ENCODE results near the gene ASIC3.

ASIC3 gene

DNA sequence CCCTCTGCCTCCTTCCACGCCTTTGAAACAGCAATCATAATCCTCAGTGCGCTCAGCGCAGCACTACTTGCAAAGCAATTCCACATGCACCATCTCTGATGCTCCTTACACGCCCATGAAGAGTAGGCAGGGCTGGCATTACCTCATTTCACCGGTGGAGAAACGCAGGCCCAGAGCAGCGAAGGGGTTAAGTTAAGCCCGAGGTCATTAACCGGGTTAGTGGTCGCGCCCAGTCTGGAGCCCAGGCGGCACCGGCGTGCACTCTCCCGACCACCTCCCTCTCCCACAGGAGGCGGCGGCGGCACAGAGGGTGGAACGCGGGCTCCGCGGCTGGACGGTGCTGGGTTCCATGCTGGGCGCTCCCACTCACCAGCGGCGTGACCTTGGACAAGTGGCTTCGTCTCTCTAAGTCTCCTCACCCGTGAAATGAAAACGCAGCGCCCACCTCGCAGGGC, 31.8 kb downstream of the ASIC3 start:
- Histone ChIP-seq H3K27ac (ENCODE audit: low read length) (no peak overlapping the region), H3K27me3 (ENCODE audit: control insufficient read depth, insufficient read depth, low read length) (peaks cover 14% of the 10 kb centered on the region), H3K9me3 (ENCODE audit: control insufficient read depth, low read depth, low read length) (no peaks in the 10 kb centered on the region), H3K36me3 (ENCODE audit: control insufficient read depth, low read depth, low read length) (peaks cover 5% of the 10 kb centered on the region), H3K4me1 (ENCODE audit: control insufficient read depth, low read depth, low read length) (peaks cover 17% of the 10 kb centered on the region), H3K4me3 (ENCODE audit: low read length) (peak overlapping the region; percentile 92), H3K9ac (ENCODE audit: low read length) (peak overlapping the region; percentile 91)

DNA sequence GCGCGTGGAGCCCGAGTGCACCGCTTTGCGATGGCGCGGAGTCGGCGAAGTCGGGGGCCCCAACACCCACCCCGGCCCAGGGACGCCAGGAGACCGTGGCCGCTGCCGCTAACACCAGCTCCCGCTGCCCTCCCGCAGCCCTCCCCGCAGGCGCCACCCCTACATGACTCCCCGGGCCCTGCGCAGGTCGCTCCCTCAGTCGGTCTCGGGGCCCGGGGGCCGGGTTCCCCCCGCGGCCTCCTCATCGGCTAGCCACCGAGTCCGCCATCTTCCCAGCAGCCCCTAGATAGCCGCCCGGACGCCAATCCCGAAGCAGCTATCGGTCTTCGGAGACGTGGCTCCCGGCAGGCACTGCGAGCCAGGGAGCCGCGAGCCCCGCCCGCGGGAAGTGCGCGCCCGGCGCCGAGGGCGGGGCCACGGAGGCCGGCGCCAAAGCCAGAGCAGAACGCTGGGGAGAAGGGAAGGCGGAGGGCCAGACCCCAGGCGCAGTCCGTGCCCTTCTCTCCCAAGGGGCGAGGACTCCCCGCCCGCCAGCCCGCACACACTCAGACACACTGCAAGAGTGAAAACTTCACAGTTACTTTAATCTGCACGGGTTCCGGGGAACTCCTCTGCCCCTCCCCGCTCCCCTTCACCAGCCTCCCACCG, 32.3 kb downstream of the ASIC3 start, which contains the start of gene FASTK:
FASTK (minus strand) TSS at position 288 of the 648 bp plus-strand sequence; CDS start at position 245, 43 bp downstream.
- peak within 1 kb of the TSS; percentile 91 for H3K9ac ChIP-seq (ENCODE audit: low read length)
- no peaks in the 10 kb centered on the region for H3K36me3 ChIP-seq (ENCODE audit: control insufficient read depth, low read depth, low read length)
- H3K4me1 ChIP-seq (ENCODE audit: control insufficient read depth, low read depth, low read length): peaks cover 22% of the 10 kb centered on the region
- H3K4me3 ChIP-seq (ENCODE audit: low read length): peak within 1 kb of the TSS; percentile 92
- peaks cover 15% of the 10 kb centered on the region for H3K27me3 ChIP-seq (ENCODE audit: control insufficient read depth, insufficient read depth, low read length)
- no peak within 1 kb of the TSS for H3K27ac ChIP-seq (ENCODE audit: low read length)
- no peaks in the 10 kb centered on the region for H3K9me3 ChIP-seq (ENCODE audit: control insufficient read depth, low read depth, low read length)

DNA sequence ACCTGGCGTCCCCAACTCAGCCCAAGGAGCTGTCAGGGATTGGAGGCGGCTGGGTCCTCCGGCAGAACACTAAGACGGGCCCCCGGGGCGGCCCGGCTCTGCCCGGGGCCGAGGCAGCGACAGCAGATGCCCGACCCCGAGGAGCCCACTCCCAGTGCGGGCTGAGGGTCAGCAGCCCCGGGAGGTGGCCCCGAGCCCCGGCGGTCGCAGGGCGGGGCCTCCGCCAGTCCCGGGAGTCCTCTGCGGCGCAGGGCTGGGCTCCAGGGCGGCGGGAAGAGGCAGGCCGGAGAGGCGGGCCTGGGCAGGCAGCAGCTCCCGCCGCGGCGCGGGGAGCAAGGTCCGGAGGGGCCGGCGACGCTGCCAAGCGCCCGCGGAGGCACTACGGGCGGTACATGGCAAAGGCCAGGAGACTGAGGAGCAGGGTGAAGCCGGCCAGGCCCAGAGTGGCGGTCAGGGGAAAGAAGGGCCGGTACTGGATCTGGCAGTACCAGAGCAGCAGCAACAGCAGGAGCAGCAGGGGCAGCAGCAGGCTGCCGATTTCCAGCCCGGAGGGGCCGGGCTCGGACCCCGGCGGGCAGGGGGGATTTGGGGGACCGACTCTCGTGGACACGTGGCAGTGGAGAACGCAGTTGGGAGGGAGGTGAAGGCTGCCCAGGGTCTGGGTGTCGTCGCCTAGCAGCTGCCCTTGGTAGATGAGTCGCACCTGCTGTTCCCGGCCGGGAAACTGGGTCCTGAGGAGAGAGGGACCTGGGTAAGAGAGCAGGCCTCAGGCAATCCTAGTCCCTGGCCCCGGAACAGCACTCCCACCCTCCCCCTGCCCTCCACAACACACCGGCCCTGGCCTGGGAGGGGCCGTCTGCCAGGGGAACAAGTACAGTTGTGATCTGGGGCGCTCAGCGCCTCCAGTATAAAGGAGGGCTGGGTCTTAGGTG, 33.1 kb downstream of the ASIC3 start:
- Histone ChIP-seq H3K27ac (ENCODE audit: low read length) (no peak overlapping the region), H3K36me3 (ENCODE audit: control insufficient read depth, low read depth, low read length) (no peaks in the 10 kb centered on the region), H3K4me3 (ENCODE audit: low read length) (peak overlapping the region; percentile 92), H3K4me1 (ENCODE audit: control insufficient read depth, low read depth, low read length) (peaks cover 22% of the 10 kb centered on the region), H3K9me3 (ENCODE audit: control insufficient read depth, low read depth, low read length) (no peaks in the 10 kb centered on the region), H3K27me3 (ENCODE audit: control insufficient read depth, insufficient read depth, low read length) (peaks cover 15% of the 10 kb centered on the region), H3K9ac (ENCODE audit: low read length) (peak overlapping the region; percentile 11)

DNA sequence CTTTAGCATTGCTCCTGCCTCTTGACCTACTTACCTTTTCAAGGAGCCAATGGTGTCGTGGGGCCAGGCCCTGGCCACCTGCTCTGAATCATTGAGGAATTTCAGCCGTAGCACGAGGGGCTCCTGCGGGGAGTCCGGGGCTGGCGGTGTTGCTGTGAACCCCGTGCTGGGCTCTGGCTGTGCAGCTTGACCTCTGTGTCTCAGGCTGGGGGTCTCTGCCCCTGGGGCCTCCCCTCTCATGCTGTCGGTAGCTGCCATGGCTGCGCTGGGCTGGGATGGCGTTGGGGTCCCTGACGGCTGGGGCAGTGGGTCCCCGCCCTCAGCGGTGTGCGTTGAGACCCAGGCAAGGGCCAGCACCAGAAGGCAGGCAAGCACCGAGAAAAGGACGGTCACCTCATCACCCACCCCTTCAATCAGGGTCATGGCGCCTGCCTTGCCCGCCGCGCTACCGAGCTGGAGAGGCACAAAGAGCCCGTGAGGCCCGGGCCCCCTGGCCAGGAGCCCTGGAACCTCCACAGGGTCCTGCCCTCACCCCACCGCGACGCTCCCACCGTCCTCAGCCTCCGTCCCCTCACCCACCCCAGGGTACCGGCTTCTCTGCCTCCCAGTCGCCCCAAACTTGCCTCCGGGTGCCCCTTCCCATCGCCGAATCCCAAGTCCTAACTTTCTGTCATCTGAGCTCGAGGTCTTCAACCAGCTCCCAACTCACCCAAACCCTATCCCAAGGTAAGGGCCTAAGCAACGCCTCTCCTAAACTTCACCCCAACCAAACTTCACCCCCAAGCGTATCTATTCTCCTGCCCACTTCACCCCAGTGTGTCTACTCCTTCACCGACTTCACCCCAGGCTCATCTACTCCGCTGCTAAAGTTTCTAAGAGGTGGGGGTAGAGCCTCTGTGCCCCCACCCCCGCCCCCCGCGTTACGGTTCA, 34.1 kb downstream of the ASIC3 start:
- no peaks in the 10 kb centered on the region for H3K36me3 ChIP-seq (ENCODE audit: control insufficient read depth, low read depth, low read length)
- H3K27me3 ChIP-seq (ENCODE audit: control insufficient read depth, insufficient read depth, low read length): peaks cover 21% of the 10 kb centered on the region
- H3K27ac ChIP-seq (ENCODE audit: low read length): no peak overlapping the region
- peak overlapping the region; percentile 65 for H3K4me3 ChIP-seq (ENCODE audit: low read length)
- H3K4me1 ChIP-seq (ENCODE audit: control insufficient read depth, low read depth, low read length): peaks cover 22% of the 10 kb centered on the region
- H3K9me3 ChIP-seq (ENCODE audit: control insufficient read depth, low read depth, low read length): no peaks in the 10 kb centered on the region
- peak overlapping the region; percentile 16 for H3K9ac ChIP-seq (ENCODE audit: low read length)

DNA sequence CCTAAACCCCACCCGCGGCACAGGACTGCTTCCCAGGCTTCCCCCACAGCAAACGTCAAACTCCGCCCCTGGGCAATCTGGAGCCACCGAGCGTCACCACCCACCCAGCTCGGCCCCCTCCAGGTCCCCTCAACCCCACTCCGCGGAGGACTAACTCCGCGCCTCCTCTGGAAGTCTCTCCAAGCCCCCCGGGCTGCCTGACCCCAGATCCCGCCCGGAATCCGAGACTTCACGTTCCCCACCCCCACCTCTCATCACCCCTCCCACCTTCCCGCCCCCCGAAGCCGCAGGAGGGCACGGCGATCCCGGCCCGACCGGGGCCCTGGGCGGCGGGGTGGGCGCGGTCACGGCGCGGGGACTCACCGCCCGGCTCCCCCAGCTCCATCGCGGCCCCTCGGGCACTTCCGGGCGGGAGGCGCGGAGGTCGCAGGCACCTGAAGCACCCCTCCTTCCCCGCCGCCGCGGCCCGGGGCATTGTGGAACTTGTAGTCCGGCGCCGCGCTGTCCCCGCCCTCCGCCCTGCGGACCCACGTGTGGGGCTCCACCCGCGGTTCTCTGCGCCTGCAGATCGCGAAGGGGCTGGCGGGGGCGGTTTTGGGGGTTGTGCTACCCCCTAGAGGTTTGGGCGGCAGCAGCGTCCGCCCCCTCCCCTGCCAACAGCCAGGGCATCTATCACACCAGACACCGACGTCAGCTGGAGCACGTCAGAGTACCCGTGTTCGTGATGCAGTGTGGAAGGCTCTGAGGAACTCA, 34.9 kb downstream of the ASIC3 start, which contains the start of gene TMUB1:
TMUB1 (minus strand) TSS at position 423 of the 753 bp plus-strand sequence. CDS start 930 bp downstream, outside the sequence.
- Histone ChIP-seq H3K27me3 (ENCODE audit: control insufficient read depth, insufficient read depth, low read length) (peaks cover 30% of the 10 kb centered on the region), H3K36me3 (ENCODE audit: control insufficient read depth, low read depth, low read length) (no peaks in the 10 kb centered on the region), H3K4me1 (ENCODE audit: control insufficient read depth, low read depth, low read length) (peaks cover 28% of the 10 kb centered on the region), H3K9me3 (ENCODE audit: control insufficient read depth, low read depth, low read length) (no peaks in the 10 kb centered on the region), H3K4me3 (ENCODE audit: low read length) (peak within 1 kb of the TSS; percentile 65), H3K9ac (ENCODE audit: low read length) (peak within 1 kb of the TSS; percentile 16), H3K27ac (ENCODE audit: low read length) (no peak within 1 kb of the TSS)

DNA sequence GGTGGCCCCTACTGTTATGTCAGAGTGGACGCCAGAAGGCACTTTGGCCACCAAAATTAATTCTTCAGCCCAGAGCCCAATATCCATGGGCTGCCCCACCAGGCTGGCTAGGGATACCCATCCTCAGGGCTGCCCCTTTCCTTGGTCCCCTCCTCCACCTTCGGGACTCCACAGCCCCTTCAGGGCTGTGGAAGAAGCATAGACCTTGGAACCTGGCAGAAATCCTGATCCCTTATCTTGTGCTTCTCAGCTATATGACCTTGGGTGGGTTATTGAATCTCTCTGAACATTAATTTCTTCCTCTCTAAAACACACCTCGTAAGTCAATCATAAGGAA, 35.5 kb downstream of the ASIC3 start:
- no peaks in the 10 kb centered on the region for H3K36me3 ChIP-seq (ENCODE audit: control insufficient read depth, low read depth, low read length)
- H3K4me3 ChIP-seq (ENCODE audit: low read length): peak overlapping the region; percentile 65
- no peak overlapping the region for H3K9ac ChIP-seq (ENCODE audit: low read length)
- H3K4me1 ChIP-seq (ENCODE audit: control insufficient read depth, low read depth, low read length): peaks cover 30% of the 10 kb centered on the region
- peaks cover 35% of the 10 kb centered on the region for H3K27me3 ChIP-seq (ENCODE audit: control insufficient read depth, insufficient read depth, low read length)
- no peak overlapping the region for H3K27ac ChIP-seq (ENCODE audit: low read length)
- no peaks in the 10 kb centered on the region for H3K9me3 ChIP-seq (ENCODE audit: control insufficient read depth, low read depth, low read length)

DNA sequence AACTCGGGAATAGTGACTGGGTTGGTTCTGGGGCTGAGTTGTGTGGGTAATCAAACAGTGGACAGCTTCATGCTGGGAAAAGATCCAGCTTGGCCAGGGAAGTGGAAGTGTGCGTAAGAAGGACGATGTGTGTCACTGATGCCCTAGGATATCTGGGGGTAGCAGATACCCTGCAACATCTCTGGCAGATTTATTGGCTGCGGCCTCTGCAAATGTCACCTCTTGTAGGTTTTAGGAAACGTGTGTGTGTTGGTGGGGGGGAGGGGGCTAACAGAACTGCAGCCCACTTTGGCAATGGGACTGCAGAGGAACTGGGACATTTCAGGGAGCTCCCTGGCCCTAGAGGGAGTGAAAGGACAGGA, 37.0 kb downstream of the ASIC3 start:
- no peak overlapping the region for H3K27ac ChIP-seq (ENCODE audit: low read length)
- no peaks in the 10 kb centered on the region for H3K9me3 ChIP-seq (ENCODE audit: control insufficient read depth, low read depth, low read length)
- no peaks in the 10 kb centered on the region for H3K36me3 ChIP-seq (ENCODE audit: control insufficient read depth, low read depth, low read length)
- peaks cover 31% of the 10 kb centered on the region for H3K4me1 ChIP-seq (ENCODE audit: control insufficient read depth, low read depth, low read length)
- H3K4me3 ChIP-seq (ENCODE audit: low read length): peak overlapping the region; percentile 53
- peaks cover 47% of the 10 kb centered on the region for H3K27me3 ChIP-seq (ENCODE audit: control insufficient read depth, insufficient read depth, low read length)
- H3K9ac ChIP-seq (ENCODE audit: low read length): peak overlapping the region; percentile 45

DNA sequence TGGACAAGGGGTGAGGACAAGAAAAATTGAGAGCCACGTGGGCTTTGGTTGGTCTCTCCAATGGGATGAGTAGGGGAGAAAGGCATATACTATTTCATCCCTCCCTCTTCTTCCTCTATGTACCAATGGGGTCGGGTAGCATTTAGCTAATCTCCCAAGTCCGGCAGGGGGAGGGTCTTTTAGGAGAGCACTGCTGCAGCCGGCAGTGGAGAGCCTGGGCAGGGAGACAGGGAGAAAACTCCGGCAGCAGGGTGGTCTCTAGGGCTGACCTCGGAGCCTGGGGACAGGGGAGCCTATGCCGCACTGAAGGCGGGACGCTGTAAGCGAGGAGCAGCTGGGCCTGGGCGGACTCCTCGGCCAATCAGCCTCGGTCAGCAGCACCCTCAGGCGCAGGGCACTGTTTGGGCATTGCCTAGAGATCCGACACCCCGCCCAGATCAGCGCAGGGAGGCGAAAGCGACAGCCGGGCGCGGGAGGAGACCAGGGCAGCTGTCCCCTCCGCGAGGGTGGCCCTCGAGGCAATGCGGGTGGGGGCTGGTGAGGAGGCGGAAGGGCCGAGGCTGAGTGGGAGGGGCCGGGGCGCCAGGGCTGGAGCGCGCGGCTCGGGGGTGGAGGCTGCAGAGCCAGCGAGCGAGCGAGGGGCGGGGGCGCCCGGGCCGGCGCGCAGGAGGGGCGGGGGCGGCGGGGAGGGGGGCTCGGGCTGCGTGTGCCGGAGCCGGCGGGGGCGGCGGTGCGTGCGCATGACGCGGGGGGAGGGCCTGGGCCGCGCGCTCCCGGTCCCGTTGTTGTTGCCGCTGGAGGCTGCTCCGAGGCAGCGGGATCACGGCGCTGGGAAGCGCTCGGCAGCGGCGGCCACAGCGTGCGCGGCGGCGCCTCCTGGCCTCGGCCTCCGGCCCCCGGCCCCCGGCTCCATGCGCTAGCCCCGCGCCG, 37.6 kb downstream of the ASIC3 start, which contains the start of gene AGAP3:
AGAP3 (plus strand) TSS at position 785 of the 930 bp plus-strand sequence. CDS start 267 bp downstream, outside the sequence.
- peak within 1 kb of the TSS; percentile 73 for H3K9ac ChIP-seq (ENCODE audit: low read length)
- no peak within 1 kb of the TSS for H3K27ac ChIP-seq (ENCODE audit: low read length)
- no peaks in the 10 kb centered on the region for H3K36me3 ChIP-seq (ENCODE audit: control insufficient read depth, low read depth, low read length)
- H3K4me3 ChIP-seq (ENCODE audit: low read length): peak within 1 kb of the TSS; percentile 82
- peaks cover 31% of the 10 kb centered on the region for H3K4me1 ChIP-seq (ENCODE audit: control insufficient read depth, low read depth, low read length)
- H3K9me3 ChIP-seq (ENCODE audit: control insufficient read depth, low read depth, low read length): no peaks in the 10 kb centered on the region
- peaks cover 47% of the 10 kb centered on the region for H3K27me3 ChIP-seq (ENCODE audit: control insufficient read depth, insufficient read depth, low read length)

DNA sequence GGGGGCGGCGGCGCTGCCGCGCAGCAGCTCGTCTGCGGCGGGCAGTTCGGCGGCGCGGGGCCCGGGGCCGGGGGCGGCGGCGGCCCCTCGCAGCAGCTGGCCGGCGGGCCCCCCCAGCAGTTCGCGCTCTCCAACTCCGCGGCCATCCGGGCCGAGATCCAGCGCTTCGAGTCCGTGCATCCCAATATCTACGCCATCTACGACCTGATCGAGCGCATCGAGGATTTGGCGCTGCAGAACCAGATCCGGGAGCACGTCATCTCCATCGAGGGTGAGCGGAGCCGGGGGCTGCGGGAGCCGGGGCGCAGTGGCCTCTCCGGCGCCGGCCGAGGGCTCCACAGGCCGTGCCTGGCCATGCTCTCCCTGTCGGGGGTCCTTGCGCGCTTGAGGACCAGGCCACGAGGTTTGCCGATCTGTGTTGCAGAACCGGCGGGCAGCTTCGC, 38.5 kb downstream of the ASIC3 start:
- Histone ChIP-seq H3K27ac (ENCODE audit: low read length) (no peak overlapping the region), H3K4me3 (ENCODE audit: low read length) (peak overlapping the region; percentile 82), H3K9me3 (ENCODE audit: control insufficient read depth, low read depth, low read length) (no peaks in the 10 kb centered on the region), H3K4me1 (ENCODE audit: control insufficient read depth, low read depth, low read length) (peaks cover 31% of the 10 kb centered on the region), H3K27me3 (ENCODE audit: control insufficient read depth, insufficient read depth, low read length) (peaks cover 47% of the 10 kb centered on the region), H3K9ac (ENCODE audit: low read length) (peak overlapping the region; percentile 73), H3K36me3 (ENCODE audit: control insufficient read depth, low read depth, low read length) (no peaks in the 10 kb centered on the region)
